ENCODE data around the gene FYB1. TPM values are rescaled to one million over a fixed set of nuclear protein-coding genes. Genes with fewer than 3 reads are reported as not detected.

Gene FYB1
- total RNA-seq, 1 experiment from 2014 or later, result 0.46 TPM

GRCh38 chr5:39253196-39253595 lies 33.8 kb upstream of the FYB1 start:
- Histone ChIP-seq H3K4me3 (ENCODE audit: low read depth in 2 of 2, low read length in 2 of 2) (no peak overlapping the region), H3K9me3 (ENCODE audit: control insufficient read depth, insufficient read depth, low read depth, low read length) (no peaks in the 10 kb centered on the region), H3K36me3 (ENCODE audit: control insufficient read depth, insufficient read depth, low read length) (no peaks in the 10 kb centered on the region), H3K4me1 (ENCODE audit: control insufficient read depth, insufficient read depth, low read length) (no peaks in the 10 kb centered on the region), H3K27ac (ENCODE audit: low read length) (no peak overlapping the region), H3K27me3 (ENCODE audit: control insufficient read depth, insufficient read depth, low read length) (no peaks in the 10 kb centered on the region)
- DNase-seq (ENCODE audit: low read depth, low spot score), result no peak
- TF ChIP-seq CTCF (IDR thresholded peaks at IDR 0.05) (no peak), TCF7L2 (IDR thresholded peaks at IDR 0.05; ENCODE audit: low read depth, low read length) (no peak), REST (IDR thresholded peaks at IDR 0.05; ENCODE audit: insufficient read depth in 1 of 2, low read depth in 2 of 2, low read length in 1 of 2) (no peak)
- ChIA-PET CTCF (no interaction called here), POLR2A (no interaction called here)
- in situ Hi-C loops (cut with HindIII; ENCODE audit: low pct_unique_long_range_greater_than_20kb, low sequenced_read_pairs) (no loop called here), intact Hi-C loops (cut with micrococcal nuclease; ENCODE audit: unreplicated experiment) (no loop called here)
- BruUV-seq (replicated peaks), result no TSS peak
- ATAC-seq, result no peak

- Histone ChIP-seq H3K4me3 (ENCODE audit: low read depth in 2 of 2, low read length in 2 of 2) (no peak overlapping the region), H3K27me3 (ENCODE audit: control insufficient read depth, insufficient read depth, low read length) (no peaks in the 10 kb centered on the region), H3K36me3 (ENCODE audit: control insufficient read depth, insufficient read depth, low read length) (no peaks in the 10 kb centered on the region), H3K4me1 (ENCODE audit: control insufficient read depth, insufficient read depth, low read length) (no peaks in the 10 kb centered on the region), H3K9me3 (ENCODE audit: control insufficient read depth, insufficient read depth, low read depth, low read length) (no peaks in the 10 kb centered on the region), H3K27ac (ENCODE audit: low read length) (no peak overlapping the region)
- DNase-seq (ENCODE audit: low read depth, low spot score), result no peak
- ChIA-PET POLR2A (no interaction called here), CTCF (no interaction called here)
- BruUV-seq (replicated peaks), result no TSS peak
- intact Hi-C loops (cut with micrococcal nuclease; ENCODE audit: unreplicated experiment) (no loop called here), in situ Hi-C loops (cut with HindIII; ENCODE audit: low pct_unique_long_range_greater_than_20kb, low sequenced_read_pairs) (no loop called here)
- TF ChIP-seq TCF7L2 (IDR thresholded peaks at IDR 0.05; ENCODE audit: low read depth, low read length), result no peak
- TF ChIP-seq POLR2AphosphoS5 (IDR thresholded peaks at IDR 0.05; ENCODE audit: low read depth, low read length), result no peak
- TF ChIP-seq SIN3A (IDR thresholded peaks at IDR 0.05; ENCODE audit: borderline replicate concordance, insufficient read depth, low read depth, low read length), result no peak
- TF ChIP-seq REST (IDR thresholded peaks at IDR 0.05; ENCODE audit: insufficient read depth in 1 of 2, low read depth in 2 of 2, low read length in 1 of 2), result no peak
- TF ChIP-seq CTCF (IDR thresholded peaks at IDR 0.05), result no peak
- no peak for ATAC-seq
These were observed 30.4 kb upstream of the FYB1 start for GRCh38 chr5:39249564-39250274.

All from Panc1 (cell line).